ENCODE data around the gene PTPRD. TPM values are rescaled to one million over a fixed set of nuclear protein-coding genes. Genes with fewer than 3 reads are reported as not detected.

The PTPRD gene
- total RNA-seq, 1 experiment from 2014 or later, result not detected

DNA sequence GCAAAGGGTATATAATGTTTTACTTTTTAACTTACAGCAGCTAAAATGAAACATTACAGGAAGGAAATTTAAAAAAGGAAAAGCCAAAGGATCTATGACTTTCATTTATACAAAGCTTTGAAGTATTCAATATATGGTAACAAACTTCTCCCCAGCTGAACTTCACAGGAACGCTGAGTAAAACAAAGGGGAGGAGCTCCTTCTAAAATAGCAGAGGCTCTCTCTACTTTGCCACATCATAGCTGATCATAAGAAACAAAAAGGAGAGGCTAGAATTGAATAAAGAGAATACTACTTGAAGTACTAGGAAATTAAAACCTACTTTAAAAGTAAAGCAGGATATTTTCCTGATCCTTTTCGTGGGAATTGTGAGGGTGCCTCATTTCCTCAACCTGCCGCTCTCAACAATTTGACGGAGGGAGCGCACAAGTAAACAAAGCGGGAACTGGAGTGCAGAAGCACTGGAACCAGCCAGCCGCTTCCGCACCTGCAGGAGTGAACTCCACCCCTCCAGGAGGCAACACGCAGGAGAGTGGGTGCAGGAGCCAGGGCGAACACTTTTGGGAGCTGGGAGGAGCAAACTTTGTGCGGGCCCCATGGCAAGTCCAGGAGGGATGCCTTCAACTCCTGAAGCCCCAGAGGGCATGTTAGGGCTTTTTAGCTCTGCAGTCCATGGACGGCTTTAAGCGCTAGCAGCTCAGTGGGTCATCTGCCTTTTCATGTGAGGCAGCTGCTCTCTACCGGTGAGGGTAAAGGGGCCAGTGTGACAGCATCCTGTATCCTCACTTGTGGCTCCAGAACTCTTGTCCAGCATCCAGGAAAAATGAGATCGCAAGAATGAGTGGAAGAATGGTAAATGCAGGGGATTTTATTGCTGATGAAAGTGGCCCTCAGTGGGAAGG lies 757.4 kb downstream of the PTPRD start:
- POLR2A ChIA-PET (ENCODE audit: low non-redundant PET), result no interaction called here
- BruUV-seq (replicated peaks), result no TSS peak
- H3K4me3 ChIP-seq (ENCODE audit: low read depth, low read length, poor library complexity, severe bottlenecking), result no peak overlapping the region

DNA sequence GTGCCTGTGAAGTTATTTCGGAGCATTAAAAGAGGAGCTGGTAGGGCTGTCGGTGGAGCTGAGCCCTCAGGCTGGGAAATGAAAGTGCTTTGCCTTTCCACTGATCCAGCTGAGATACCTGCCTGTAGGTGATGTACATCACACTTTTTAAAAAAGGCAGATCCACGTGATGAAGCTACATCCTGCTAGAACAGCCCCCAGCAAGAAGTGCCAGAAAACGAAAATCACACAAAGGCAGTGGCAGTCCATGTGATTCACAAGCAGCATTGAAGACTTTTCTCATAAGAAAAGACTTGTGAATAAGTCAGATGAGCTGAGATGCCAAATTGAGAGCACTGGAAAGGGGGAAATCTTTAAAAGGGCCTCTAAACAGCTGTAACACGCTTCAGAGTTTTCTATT lies 765.1 kb downstream of the PTPRD start:
- Histone ChIP-seq H3K36me3 (ENCODE audit: insufficient read depth, low read length, poor library complexity, severe bottlenecking) (no peaks in the 10 kb centered on the region), H3K9me3 (ENCODE audit: low read depth, low read length, poor library complexity, severe bottlenecking) (no peaks in the 10 kb centered on the region), H3K4me3 (ENCODE audit: low read depth, low read length, poor library complexity, severe bottlenecking) (no peak overlapping the region), H3K27me3 (replicated peaks; ENCODE audit: insufficient read depth, low read depth, low read length, poor library complexity) (peaks cover 32% of the 10 kb centered on the region), H3K27ac (ENCODE audit: low read depth, low read length, poor library complexity, severe bottlenecking) (no peak overlapping the region), H3K4me1 (ENCODE audit: insufficient read depth, low read length, poor library complexity, severe bottlenecking) (no peaks in the 10 kb centered on the region)
- intact Hi-C loops (cut with micrococcal nuclease; ENCODE audit: unreplicated experiment), result no loop called here
- POLR2A ChIA-PET (ENCODE audit: low non-redundant PET), result no interaction called here
- no peak for DNase-seq (ENCODE audit: low spot score)
- TF ChIP-seq EZH2 (IDR thresholded peaks at IDR 0.05; ENCODE audit: borderline replicate concordance, low read depth, low read length, poor library complexity, severe bottlenecking), result no peak
- TF ChIP-seq, protein P1, sequence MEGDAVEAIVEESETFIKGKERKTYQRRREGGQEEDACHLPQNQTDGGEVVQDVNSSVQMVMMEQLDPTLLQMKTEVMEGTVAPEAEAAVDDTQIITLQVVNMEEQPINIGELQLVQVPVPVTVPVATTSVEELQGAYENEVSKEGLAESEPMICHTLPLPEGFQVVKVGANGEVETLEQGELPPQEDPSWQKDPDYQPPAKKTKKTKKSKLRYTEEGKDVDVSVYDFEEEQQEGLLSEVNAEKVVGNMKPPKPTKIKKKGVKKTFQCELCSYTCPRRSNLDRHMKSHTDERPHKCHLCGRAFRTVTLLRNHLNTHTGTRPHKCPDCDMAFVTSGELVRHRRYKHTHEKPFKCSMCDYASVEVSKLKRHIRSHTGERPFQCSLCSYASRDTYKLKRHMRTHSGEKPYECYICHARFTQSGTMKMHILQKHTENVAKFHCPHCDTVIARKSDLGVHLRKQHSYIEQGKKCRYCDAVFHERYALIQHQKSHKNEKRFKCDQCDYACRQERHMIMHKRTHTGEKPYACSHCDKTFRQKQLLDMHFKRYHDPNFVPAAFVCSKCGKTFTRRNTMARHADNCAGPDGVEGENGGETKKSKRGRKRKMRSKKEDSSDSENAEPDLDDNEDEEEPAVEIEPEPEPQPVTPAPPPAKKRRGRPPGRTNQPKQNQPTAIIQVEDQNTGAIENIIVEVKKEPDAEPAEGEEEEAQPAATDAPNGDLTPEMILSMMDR (conservative IDR thresholded peaks at IDR 0.05; ENCODE audit: low read depth, low read length), result no peak
- CTCF ChIA-PET, result no interaction called here
- no TSS peak for BruUV-seq (replicated peaks)

More for the DNA sequence above, 757.4 kb downstream of the PTPRD start:
- peaks cover 54% of the 10 kb centered on the region for H3K27me3 ChIP-seq (replicated peaks; ENCODE audit: insufficient read depth, low read depth, low read length, poor library complexity)
- H3K36me3 ChIP-seq (ENCODE audit: insufficient read depth, low read length, poor library complexity, severe bottlenecking), result no peaks in the 10 kb centered on the region
- intact Hi-C loops (cut with micrococcal nuclease; ENCODE audit: unreplicated experiment), result no loop called here
- H3K27ac ChIP-seq (ENCODE audit: low read depth, low read length, poor library complexity, severe bottlenecking), result no peak overlapping the region
- DNase-seq (ENCODE audit: low spot score), result no peak
- TF ChIP-seq EZH2 (IDR thresholded peaks at IDR 0.05; ENCODE audit: borderline replicate concordance, low read depth, low read length, poor library complexity, severe bottlenecking), result no peak
- TF ChIP-seq, protein P1 (conservative IDR thresholded peaks at IDR 0.05; ENCODE audit: low read depth, low read length), result no peak
- H3K9me3 ChIP-seq (ENCODE audit: low read depth, low read length, poor library complexity, severe bottlenecking), result no peaks in the 10 kb centered on the region
- CTCF ChIA-PET, result no interaction called here
- no peaks in the 10 kb centered on the region for H3K4me1 ChIP-seq (ENCODE audit: insufficient read depth, low read length, poor library complexity, severe bottlenecking)

DNA sequence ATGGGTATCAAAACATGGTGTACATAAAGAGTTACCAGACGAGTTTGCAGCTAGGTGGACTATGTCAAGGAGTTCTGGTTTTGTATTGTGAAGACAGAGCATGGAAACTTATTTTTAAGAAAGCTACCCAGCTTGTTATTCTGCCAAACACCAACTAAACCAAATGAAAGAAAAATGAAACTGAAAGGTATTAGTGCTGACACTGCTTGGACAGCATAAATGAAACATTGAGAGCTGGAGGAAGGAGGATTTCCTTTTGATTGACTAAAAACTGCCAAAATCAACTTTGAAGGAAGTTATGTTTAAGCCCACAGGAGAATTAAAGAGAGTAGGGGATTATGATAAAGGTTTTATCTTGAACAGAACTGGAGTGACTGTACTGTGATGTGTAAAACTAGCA lies 766.2 kb downstream of the PTPRD start:
- no peaks in the 10 kb centered on the region for H3K36me3 ChIP-seq (ENCODE audit: insufficient read depth, low read length, poor library complexity, severe bottlenecking)
- peaks cover 26% of the 10 kb centered on the region for H3K27me3 ChIP-seq (replicated peaks; ENCODE audit: insufficient read depth, low read depth, low read length, poor library complexity)
- no peak for TF ChIP-seq EZH2 (IDR thresholded peaks at IDR 0.05; ENCODE audit: borderline replicate concordance, low read depth, low read length, poor library complexity, severe bottlenecking)
- TF ChIP-seq, protein P1 (conservative IDR thresholded peaks at IDR 0.05; ENCODE audit: low read depth, low read length), result no peak
- BruUV-seq (replicated peaks), result no TSS peak
- H3K4me3 ChIP-seq (ENCODE audit: low read depth, low read length, poor library complexity, severe bottlenecking), result no peak overlapping the region
- no peak overlapping the region for H3K27ac ChIP-seq (ENCODE audit: low read depth, low read length, poor library complexity, severe bottlenecking)
- H3K9me3 ChIP-seq (ENCODE audit: low read depth, low read length, poor library complexity, severe bottlenecking), result peaks cover 2% of the 10 kb centered on the region
- CTCF ChIA-PET, result no interaction called here
- intact Hi-C loops (cut with micrococcal nuclease; ENCODE audit: unreplicated experiment), result no loop called here
- POLR2A ChIA-PET (ENCODE audit: low non-redundant PET), result no interaction called here
- no peaks in the 10 kb centered on the region for H3K4me1 ChIP-seq (ENCODE audit: insufficient read depth, low read length, poor library complexity, severe bottlenecking)
- DNase-seq (ENCODE audit: low spot score), result no peak
